Pulmonary artery endothelial cell (primary cell): ENCODE measurements around the gene GRK5. TPM values are rescaled to one million over a fixed set of nuclear protein-coding genes. Genes with fewer than 3 reads are reported as not detected.

Experiments used
- DNase-seq: peaks from one replicate; pipeline ENCODE4 v3.0.0-alpha.2; 2011; ENCODE audit warnings: low read depth, low spot score
- total RNA-seq: library from RNA; depleted of rRNA; stranded (reverse); fragments of >200 nt; gene quantifications from 2 replicates; pipeline ENCODE4 v1.2.3, GENCODE V29; 2014

The GRK5 gene
- total RNA-seq, 1 donor from 2014 or later, result 39.7 TPM

DNA sequence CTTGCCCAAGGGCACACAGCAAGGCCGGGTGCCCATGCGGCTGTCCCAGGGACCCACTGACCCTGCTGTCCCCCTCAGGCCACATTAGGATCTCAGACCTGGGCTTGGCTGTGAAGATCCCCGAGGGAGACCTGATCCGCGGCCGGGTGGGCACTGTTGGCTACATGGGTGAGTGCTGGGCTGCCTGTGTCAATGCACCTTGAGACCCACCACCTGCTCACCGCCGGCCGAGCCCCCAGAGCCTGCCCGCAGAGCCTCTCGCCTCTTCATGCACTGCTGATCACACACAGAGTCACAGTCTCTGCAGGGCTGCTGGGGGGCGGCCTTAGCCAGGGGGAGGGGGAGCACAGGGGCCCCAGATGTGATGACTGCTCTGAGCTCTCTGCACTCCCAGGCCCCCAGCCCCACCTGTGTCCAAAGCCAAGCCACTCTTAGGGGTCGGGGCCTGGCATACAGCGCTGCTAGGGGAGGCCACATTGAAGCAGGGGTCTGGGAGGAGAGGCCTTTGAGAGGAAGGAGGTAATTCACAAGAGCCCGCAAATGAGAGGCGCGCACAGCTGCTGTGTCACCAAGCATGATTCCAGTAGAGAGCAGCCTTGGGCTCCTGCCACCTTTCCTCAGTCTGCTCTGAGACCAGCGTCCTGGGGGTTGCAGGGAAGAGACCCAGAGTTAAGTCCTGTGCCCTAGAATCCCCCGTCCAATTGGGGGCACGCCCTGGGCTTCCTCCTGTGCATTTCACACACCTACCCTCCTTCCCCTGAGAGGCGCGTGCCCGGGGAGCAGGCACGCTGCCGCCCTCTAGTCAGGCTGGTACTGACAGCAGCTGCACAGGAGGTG is 234.8 kb downstream of the GRK5 start:
- DNase-seq, result no peak

DNA sequence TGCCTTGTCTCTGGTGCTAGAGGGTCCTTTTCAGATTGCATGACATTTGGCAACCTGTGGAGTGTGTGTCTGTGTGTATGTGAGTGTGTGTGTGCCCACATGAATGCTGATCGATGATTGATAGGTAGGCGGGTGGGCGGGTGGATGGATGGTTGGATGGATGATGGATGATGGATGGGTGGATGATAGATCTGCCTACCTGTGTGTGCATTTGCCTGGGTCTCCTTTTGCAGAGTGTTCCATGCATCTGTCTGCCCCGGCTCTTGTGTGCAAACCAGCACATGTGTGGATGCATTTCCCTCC is 235.3 kb downstream of the GRK5 start:
- no peak for DNase-seq

DNA sequence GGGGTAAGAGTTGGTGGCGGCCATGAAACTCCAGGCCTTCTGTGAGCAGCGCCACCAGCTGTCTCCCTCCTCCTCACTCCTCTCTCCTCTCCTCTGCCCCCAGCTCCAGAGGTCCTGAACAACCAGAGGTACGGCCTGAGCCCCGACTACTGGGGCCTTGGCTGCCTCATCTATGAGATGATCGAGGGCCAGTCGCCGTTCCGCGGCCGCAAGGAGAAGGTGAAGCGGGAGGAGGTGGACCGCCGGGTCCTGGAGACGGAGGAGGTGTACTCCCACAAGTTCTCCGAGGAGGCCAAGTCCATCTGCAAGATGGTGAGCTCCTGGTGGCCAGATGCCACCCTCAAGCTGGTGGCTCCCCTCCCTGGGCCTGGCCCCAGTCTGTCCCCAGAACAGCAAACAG is 236.1 kb downstream of the GRK5 start:
- DNase-seq, result no peak

DNA sequence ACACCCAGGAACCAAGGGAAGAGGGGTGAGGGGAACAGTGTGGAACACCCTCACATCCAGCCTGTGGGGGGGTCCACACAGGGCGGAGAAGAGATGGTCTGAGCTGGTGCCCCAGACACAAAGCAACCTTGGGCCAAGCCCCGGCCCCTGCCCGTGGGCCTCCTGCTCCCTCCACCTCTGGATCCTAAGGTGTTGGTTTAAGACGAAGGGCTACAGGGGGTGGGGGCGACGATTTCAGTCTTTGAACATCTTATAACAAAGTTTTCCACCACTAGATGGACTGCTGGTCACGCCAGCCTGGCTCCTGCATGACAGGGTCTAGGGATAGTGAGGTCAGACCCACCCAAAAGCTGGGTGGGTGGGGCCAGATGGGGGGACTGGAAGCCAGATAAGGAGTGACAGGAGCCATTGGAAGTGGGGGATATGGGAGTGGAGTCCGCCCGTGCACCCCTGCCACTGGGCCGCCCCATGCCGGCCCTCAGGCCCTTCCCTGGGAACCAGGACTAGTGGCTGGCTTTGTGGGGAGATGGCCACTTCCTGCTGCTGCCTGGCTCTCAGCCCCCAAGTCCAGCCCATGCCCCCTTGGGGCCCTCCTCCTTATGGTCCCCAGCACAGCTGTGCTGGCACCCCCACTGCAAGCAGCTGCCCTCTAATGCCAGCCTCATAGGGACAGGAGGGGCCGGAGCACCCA is 236.7 kb downstream of the GRK5 start:
- DNase-seq, result no peak

DNA sequence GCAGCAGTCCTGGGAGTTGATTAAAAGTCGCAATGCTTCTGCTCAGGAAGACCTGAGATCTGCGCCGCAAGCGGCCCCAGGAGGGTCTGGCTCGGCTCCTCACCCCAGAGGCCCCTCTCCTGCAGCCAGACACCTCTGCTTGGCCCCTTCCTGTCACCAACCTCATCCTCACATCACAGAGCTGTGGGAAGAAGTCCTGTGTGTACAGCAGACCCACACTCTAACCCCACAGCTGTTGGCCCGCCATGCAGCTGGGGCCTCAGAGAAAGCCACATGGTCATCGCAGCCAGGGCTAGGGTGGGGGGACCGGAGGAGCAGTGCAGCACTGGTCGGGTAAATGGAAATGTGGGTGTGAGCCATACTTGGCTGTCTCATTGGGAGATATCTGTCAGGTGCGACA is 237.5 kb downstream of the GRK5 start:
- no peak for DNase-seq

DNA sequence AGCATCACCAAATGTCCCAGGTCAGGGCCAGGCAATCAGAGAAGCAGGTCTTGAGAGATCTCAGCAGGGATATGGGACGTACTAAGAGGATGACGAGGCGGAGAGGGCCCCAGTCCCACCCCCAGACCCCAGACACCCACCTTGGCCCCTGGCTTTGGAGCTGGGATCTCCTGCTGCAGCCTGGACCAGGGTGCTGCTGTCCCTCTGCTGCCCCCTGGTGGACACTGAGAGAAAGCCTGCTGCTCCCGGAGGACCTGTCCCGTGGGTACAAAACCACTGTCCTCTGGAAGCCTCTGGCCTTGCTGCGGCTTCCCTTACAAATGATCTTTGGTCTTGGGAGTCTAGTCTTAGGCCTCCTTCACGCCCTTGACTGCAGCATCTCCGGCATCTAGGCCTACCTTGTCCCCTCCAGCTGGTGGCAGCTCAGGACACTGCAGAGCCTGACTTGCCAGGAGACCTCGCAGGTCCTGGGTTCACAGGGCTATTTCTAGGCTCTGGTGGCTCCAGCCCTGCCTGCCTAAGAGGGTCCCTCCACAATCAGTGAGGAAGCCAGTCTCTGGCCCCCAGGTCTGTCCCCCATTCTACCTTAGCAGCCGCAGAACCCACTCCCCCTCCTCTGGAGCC is 238.1 kb downstream of the GRK5 start:
- DNase-seq, result peak; percentile 29

DNA sequence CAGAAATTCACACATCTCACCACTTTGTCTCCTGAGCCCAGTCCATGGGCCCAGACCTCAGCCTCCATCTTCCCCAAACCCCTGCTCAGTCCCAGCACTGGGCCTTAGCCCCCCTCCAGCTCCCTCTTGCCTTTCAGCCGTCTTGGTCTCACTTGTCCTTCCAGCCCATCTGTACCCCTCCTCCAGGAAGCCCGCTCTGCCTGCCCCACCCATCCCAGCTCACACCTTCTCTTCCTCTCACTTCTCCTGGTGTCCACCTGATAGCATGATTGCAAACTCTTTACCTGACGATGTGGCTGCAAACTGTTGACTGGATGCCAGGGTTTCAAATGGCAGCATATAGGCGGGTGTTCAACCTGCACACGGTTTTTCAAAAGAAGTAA is 238.6 kb downstream of the GRK5 start:
- no peak for DNase-seq

DNA sequence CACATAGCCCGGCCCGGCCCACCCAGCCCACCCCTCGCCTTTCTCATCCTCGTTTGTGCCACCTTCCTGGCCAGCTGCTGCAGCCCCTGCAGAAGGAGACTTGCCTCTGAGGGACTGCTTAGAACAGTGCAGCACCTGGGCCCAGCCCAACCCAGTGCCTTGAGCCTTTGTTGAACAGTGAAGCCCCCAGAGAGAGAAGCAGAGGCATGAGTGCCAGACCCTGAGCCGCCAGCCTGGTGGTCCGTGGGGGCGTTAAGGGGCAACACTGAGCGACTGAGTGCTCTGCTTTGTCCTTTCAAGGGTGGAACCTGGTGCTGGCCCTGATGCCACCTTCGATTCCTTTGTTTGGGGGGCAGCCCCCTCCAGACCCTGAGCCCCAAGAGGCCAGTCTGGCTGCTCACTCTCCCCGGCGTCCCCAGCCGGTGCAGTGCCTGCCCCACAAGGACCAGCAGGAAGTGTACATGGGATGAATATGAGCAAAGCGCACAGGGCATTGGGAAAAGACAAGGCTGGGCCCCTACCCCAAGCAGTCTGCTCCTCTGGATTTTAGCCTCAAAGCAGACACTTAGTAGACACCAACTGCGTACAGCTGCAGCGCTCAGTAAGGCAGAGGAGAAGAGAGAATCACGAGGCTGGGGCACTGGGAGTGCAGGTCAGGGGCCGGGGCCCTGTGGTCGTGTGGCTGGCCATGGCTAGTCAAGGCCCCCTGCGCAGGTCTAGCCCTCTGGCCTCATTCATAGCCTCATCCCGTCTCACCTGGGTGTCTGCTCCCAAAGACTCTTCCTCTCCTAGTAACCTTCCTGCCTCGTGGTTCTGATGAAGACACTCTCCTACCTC is 239.3 kb downstream of the GRK5 start:
- no peak for DNase-seq

DNA sequence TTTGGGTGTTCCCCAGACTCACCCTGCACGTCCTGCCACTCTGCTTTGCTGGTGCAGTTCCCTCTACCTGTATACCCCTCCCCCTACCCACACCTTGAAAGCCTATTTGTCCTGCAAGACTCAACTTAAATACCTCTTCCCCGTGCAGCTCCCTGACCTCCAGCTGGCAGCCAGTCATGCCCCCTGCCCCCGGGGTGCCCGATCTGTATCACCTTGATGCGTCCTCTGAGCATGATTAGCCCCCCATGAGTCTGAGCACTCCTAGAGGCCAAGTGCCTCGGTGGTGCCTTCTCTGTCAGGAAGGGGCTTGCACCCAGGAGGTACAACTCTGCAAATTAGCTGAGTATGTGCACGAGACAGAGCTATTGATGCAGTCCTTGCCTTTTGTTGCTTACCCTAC is 240.1 kb downstream of the GRK5 start:
- DNase-seq, result no peak

DNA sequence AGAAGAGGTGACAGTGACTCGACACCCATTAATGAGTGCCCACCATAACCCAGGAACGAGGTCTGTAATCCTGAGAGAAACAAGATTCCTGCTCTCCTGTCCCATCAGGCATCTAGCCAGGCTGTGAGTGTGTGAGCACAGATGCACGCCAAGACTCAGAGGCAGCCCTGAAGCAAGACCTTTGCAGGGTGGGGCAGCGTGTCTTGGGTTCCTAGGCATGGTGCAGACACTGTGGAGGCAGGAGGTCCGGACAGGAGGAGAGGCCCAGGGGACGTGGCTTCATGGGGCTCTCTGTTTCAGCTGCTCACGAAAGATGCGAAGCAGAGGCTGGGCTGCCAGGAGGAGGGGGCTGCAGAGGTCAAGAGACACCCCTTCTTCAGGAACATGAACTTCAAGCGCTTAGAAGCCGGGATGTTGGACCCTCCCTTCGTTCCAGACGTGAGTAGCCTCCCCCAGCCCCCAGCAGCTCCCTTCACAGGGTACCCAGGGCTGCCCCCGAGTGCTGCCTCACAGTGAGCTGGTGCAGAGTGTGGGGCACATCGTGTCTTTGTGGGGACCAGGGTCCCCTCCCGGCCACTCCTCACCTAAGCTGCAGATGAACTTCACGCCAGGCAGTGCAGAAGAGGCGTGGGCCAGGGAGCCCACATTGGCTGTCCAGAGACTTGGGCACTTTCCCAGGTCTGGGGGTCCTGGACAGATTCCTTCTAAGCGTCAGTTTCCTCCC is 240.6 kb downstream of the GRK5 start:
- no peak for DNase-seq

DNA sequence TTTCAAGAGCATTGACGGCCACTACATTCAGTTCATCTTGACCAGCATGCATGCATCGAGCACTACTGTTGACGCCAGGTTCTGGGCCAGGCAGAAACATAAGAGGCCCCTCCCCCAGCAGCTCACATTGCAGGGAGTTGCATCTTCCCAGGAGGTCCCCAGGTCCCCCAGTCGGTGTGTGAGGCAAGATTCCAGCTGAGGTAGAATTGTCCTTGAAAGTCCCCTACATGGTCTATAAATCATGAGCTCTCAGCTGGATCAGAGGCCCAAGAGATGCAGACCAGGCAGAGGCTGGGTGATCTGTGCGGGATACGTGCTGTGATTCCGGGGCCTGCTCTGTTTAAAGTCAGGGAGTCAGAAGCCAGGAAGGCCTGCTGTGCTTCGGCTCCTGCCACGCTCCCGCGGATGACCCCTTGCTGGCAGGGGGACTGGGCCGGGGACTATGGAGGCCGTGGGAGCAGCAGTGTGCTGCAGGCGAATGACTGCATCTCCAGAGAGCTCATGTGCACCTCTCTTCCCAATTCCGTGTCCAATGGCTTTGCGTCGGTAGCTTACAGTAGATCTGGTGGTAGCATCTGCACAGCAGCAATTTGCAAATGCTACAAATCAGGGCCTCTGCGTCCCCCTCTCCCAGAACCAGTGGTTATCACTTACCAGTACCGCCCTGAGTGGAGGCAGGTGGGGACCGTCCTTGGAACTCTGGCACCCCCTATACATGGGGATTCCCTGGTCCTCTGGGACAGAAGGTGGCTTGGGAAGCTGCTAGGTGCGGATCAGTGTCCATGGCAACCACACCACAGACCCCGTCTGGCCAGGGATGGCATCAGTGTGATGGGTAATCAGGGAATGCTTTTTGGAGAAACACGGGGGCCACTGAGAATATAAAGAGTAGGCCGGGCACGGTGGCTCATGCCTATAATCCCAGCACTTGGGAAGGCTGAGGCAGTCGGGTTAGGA is 241.5 kb downstream of the GRK5 start:
- no peak for DNase-seq

DNA sequence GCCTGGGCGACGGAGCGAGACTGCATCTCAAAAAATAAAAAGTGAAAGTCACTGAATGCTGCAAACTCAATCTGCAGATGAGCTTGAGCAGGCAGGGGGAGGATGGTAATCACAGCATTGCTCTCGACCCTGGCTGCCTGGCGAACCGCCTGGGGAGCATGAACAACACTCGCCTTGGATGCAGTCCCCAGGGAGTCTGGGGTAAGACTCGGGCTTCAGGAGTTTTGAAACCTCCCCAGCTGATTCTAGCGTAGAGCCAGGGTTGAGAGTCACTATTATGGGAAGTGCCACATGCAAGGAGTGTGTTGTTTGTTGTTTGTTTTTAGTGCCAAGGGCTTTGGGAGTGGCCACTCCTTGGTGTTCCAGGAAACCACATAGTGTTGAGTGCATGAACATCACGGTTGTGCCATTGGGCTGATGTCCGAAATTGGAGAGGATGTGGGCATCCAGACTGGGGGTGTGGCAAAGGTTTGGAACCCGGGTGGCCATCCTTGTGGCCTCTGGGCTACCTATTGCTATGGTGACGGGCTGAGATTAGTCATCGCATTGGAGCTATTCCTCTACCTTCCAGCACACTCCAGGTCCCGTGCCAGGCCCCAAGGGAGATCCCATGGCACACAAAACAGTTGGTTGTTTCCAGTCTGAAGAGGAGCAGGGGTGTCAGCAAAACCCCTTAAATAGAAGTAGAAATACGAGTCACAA is 242.5 kb downstream of the GRK5 start:
- no peak for DNase-seq

DNA sequence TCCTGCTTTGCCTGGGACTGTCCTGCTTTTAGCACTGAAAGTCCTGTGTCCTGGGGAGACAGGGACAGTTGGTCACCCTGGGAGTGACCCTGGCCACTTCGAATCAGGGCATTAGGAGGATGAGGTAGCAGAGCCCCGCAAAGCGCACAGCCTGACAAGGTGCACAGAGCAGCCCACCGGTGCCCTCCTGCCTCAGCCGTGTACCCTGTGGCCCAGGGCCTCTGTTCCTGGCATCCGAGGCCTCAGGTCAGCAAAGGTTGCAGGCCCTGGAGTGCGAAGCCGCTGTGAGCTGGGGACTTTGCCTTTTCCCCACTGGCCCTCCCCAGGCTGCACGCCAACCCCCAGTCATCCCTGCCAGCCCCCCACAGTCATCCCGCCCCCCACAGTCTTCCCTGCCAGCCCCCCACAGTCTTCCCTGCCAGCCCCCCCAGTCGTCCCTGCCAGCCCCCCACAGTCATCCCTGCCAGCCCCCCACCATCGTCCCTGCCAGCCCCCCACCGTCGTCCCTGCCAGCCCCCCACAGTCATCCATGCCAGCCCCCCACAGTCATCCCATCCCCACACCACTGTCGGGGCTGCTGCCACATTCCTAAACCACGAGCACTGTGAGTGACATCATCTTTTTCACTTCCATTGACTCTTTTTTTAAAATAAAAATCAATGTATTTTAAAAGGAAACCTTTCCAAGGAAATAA is 243.4 kb downstream of the GRK5 start:
- no peak for DNase-seq

DNA sequence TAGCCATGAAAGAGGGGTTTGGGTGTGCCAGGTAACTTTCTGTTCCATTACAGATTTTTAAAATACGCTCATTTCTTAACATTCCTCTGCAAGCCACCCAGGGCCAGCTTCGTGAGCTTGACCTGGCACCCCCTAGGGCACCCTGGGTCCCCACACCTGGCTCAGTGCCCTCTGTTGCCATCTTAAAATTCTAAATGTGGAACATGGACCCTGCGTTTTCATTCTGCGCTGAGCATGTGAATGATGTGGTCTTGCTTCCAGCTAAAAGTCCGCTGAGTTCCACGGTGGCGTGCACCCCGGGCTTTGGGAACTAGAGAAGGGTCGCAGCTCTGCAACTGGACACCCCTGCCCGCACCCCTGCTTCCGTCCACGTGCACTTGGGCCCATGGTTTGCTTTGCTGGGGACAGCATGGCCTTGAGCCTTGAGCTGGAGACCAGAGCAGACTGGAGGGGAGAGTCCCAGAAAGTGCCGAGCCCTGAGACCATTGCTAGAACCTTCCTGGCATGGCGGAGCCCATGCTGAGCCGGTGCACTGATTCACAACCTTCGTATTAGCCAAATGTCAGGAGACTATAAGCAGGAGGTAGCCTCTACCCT is 244.0 kb downstream of the GRK5 start:
- DNase-seq, result no peak

DNA sequence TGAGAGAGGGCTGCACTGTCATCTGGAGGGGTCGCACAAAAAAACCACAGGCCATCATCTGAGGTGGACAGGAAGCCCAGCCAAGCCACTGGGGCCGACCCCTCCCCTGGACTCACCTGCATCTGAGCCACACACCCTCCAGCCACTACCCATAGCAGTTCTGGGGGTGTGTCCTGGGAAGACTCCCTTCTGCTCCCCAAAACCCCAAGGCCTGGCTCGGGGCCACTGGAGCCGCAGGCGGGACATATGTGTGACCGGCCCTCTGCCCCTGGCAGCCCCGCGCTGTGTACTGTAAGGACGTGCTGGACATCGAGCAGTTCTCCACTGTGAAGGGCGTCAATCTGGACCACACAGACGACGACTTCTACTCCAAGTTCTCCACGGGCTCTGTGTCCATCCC is 245.0 kb downstream of the GRK5 start:
- no peak for DNase-seq

DNA sequence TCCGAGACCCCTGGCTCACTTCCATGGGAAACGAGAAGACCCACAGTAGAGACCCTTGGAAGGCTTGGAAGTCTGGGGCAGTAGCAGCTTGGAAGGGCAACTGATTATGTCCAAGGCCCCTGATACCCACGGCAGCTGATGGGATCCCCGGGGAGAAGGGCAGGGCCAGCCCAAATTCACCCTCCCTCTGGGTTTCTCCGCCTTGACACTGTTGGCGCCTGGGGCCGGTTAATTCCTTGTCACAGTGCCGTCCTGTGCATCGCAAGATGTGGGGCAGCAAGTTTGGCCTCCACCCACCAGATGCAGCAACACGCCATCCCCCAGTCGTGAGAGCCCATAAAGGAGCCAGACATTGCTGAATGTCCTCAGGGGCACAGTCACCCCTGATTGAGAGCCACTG is 245.9 kb downstream of the GRK5 start:
- DNase-seq, result no peak

DNA sequence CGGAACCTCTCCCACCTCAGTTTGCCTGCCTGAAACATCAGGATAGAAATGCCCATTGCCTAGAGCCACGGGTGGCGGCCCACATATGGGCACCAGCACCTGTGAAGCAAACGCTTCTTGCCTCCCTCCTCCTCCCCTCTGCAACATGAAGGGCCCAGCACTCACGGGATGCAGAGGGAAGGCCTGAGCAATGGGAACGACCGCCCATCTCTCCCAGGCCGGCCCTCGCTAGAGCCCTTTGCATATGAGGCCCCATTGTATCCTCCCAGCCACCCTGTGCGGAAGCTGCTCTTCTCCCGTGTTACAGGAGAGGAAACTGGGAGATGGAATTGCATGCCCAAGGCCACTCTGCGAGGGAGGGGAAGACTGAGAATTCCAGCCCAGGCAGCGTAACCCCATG is 246.9 kb downstream of the GRK5 start:
- no peak for DNase-seq

DNA sequence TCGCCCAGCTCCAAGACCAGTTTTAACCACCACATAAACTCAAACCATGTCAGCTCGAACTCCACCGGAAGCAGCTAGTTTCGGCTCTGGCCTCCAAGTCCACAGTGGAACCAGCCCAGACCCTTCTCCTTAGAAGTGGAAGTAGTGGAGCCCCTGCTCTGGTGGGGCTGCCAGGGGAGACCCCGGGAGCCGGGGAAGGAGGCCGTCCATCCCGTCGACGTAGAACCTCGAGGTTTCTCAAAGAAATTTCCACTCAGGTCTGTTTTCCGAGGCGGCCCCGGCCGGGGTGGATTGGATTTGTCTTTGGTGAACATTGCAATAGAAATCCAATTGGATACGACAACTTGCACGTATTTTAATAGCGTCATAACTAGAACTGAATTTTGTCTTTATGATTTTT is 247.6 kb downstream of the GRK5 start:
- no peak for DNase-seq
